NCI-H460 (cell line): ENCODE data around the gene PLPP4. TPM values are rescaled to one million over a fixed set of nuclear protein-coding genes. Genes with fewer than 3 reads are reported as not detected.

Experiments used
- DNase-seq: peaks from one replicate; pipeline ENCODE4 v3.0.0-alpha.2; 2016; ENCODE audit warnings: low read depth; ENCODE audit errors: extremely low read depth
- total RNA-seq: library from RNA; depleted of rRNA; stranded (reverse); fragments of >200 nt; shearing (Covaris generic); gene quantifications from 2 replicates; pipeline ENCODE4 v1.2.3, GENCODE V29; 2014

Gene PLPP4
- total RNA-seq, 1 experiment from 2014 or later, result not detected

- DNase-seq, result no peak
Measured at GRCh38 chr10:120571266-120571665, 114.2 kb downstream of the PLPP4 start.

GRCh38 chr10:120572307-120572706, 115.3 kb downstream of the PLPP4 start:
- DNase-seq, result no peak

GRCh38 chr10:120573355-120573754, 116.3 kb downstream of the PLPP4 start:
- DNase-seq, result no peak

DNA sequence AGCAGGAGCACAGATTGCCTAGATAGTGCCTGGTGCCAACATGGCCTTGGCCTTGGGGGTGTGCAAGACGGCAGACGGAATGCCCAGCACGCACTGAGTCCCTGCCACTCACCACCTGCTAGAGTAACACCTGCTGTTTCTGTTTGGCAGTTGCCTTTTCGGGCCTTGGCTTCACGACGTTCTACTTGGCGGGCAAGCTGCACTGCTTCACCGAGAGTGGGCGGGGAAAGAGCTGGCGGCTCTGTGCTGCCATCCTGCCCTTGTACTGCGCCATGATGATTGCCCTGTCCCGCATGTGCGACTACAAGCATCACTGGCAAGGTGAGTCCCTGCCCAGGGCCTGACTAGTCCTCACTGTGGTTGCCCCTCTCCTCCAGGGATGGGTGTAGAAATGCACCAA, 118.0 kb downstream of the PLPP4 start:
- DNase-seq, result no peak

DNA sequence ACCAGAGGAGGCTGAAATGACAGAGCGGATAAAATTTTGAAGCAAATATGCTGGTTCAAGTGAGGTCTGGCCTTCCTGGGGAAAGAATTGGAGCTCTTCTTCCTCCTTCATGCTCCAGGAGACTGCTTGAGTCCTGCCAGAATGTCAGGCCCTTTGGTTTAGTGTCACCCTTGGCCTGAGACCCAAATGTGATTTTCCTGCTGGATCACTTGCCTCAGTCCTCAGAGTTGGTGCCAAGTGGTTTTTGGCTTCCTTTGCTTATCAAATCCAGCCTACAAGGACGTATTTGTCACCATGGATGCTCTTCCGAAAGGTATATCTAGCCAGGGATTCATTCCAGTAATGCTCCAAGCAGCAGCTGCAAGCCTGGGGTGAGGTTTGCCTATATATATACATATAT, 118.4 kb downstream of the PLPP4 start:
- DNase-seq, result no peak

DNA sequence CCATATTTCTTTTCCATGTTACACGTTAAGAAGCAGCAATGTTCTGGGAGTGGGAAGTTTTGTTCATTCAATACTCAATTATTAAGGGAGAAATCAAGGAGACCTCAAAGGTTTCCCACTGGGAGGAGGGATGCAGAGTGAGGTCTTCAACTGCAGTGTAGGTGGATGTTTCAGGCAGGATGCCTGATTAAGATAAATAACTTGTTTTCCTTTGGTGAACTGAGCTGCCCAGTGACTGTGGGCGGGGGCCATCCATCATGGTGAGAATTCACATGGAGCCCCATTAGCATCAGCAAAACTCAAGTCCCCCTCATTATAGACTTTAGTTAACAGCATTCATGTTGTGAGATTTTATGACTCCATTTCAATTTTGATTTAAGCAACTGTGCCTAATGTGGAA, 121.1 kb downstream of the PLPP4 start:
- no peak for DNase-seq

GRCh38 chr10:120578890-120579289, 121.9 kb downstream of the PLPP4 start:
- no peak for DNase-seq

- DNase-seq, result no peak
Measured at GRCh38 chr10:120580918-120581895, 124.2 kb downstream of the PLPP4 start.

DNA sequence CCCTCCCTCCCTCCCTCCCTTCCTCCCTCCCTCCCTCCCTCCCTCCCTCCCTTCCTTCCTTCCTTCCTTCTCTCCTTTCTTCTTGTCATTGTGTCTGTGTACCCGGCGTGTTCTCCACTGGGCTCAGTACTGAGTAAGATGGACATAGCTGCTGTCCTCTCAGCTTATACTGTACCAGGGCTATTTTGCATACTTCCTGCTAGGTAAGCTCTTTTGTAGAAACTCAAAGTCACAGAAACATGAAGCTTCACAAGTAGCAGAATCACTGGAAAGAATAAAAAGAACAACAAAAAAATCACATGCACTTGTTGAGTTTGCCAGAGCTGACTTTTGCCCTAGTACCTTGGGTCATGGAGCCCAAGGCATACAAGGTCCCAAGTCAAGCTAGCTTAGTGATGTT, 125.7 kb downstream of the PLPP4 start:
- DNase-seq, result no peak

GRCh38 chr10:120583424-120584108, 126.5 kb downstream of the PLPP4 start:
- no peak for DNase-seq

- DNase-seq, result no peak
Measured at GRCh38 chr10:120584786-120585185, 127.8 kb downstream of the PLPP4 start.

DNA sequence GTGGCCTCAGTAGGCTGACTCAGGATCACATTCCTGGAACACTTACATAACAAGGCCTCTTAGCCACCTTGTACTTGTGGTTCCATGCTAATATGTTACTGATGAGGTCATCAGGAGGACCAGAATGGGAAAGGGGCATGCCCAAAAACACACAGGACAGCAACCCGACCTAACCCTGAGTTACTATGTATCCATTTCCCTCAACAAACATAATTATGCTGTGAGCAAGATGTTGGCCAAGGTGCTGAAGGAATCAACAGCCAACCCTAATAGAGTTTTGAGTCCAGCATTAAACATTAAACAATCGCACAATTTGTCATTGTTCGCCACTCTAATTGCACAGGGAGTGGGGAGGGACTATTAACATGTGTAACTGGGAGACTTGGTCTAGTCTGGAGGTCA, 129.4 kb downstream of the PLPP4 start:
- DNase-seq, result no peak

DNA sequence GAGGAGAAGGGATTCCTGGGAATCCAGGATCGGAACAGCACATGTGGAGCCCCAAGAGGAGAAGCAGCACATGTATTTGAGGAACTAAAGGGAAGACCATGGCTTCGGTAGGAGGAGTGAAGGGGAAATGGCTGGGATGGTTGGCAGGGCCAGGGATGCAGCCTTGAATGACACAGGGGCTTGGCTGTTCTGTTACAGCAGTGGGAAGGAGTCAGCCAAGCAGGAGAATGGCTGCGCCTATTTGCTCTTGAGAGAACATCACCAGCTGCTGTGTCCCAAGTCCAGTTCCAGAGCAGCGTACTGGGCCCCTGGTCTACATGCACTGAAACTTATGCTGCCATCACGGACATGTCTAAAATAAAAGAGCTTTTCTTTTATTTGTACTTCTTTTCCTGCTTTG, 130.0 kb downstream of the PLPP4 start:
- no peak for DNase-seq

GRCh38 chr10:120588311-120588710, 131.3 kb downstream of the PLPP4 start:
- no peak for DNase-seq

DNA sequence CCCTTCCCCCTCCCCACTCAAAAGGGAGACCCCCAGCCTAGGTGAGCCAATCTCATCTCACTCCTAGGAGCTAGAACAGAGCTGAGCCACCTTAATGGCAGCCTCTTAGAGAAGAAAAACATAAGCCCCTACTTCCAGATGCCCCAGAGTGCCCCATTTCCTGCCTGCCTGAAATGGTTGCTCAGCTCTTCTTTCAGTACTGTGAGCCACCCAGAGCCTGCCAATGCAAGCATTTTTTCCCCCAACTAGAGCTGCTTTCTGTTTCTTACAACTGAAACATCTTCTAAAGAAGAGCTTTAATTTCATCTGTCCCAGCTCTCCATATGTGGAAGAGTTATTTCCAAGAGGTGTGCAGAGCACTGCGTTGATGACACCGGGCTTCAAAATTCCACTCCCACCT, 136.7 kb downstream of the PLPP4 start:
- no peak for DNase-seq

GRCh38 chr10:120597902-120598301, 140.9 kb downstream of the PLPP4 start:
- no peak for DNase-seq

DNA sequence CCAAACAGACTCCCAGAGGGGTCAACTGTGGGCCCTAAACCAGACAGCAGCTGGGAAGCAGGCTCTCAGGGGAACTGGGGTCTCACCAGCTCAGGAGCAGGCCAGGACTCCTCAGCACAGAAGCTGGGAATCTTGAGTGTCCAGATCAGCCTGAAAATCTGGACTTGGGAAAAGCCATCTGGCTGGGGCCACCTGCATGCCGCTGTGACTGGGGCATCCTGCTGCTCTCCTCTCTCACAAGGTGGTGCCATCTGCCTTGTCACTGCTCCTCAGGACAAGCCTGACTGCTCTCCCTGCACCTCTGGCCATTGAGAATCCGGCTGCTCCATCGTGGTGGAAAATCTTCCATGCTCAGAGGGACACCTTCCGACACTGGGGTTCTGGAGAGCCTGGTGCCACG, 141.4 kb downstream of the PLPP4 start:
- DNase-seq, result no peak

DNA sequence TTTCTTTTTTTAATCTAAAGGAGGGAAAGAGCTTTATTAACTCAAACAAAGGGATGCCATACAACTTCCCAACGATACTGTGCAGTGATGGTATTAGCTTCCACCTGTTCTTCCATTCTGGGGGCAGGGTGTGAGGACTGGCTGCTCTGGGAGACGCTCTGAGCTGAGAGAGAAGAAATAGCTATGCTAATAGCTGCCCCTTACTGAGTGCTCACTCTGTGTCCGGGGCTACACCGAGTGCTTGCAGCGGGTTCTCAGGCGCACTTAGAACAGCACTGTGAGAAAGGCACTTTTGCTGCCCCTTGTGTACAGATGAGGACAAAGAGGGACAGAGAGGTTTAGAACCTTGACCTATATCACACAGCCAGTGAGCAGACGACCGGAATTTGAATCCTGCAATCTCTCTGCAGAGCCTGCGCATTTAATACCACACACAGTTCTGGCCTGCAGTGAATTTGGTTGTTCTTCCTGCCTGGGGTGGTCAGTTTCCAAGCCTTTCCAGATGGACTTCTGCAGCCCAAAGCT, 142.2 kb downstream of the PLPP4 start:
- DNase-seq, result no peak

DNA sequence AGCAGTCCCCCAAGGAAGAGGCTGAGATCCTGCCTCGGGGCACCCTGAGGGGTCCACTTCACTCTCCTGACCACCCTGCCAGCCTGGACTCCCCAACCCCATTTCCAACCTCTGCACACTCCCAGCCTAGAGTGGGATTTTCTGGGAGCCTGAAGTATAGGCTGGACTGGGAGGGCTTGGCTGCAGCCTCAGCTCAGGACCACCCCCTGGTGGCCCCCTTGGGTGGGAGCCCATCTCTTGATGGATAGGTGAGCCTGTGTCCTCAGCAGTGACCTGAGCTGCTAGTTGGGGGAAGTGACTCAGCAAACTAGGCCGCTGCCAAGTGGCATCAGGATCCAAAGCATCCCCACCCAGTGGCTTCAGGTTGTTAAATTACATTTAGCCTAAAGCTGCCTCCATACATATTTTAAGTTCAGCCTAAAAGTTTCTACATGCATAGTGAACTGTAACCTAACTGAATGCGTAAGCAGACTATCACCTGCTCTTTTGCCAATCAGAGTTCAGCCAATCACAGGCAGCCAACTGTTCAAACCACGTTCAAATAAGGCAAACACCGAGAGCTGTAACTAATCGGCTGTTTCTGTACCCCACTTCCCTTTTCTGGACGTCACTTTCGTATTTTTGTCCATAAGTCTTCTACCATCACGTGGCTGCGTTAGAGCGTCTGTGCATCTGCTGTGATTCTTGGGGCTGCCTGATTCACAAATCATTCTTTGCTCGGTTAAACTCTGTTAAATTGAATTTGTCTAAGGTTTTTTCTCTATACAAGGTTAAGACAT, 144.0 kb downstream of the PLPP4 start:
- no peak for DNase-seq

- DNase-seq, result no peak
Measured at GRCh38 chr10:120601999-120602398, 145.0 kb downstream of the PLPP4 start.

GRCh38 chr10:120605410-120605809, 148.4 kb downstream of the PLPP4 start:
- no peak for DNase-seq
